Activated CD4-positive, CD25-positive, alpha-beta regulatory T cell (primary cell): ENCODE results near the gene ARSB.
"Not testable (repeated sequence)": the region's sequence is repeated elsewhere in the genome, so short reads cannot be mapped to it uniquely, and the experiment has no call there.

Experiments
- DNase-seq, 4 experiments: peaks; one replicate each; lab custom pipeline; 2025; lab: John Stamatoyannopoulos, UW

ARSB gene

DNA sequence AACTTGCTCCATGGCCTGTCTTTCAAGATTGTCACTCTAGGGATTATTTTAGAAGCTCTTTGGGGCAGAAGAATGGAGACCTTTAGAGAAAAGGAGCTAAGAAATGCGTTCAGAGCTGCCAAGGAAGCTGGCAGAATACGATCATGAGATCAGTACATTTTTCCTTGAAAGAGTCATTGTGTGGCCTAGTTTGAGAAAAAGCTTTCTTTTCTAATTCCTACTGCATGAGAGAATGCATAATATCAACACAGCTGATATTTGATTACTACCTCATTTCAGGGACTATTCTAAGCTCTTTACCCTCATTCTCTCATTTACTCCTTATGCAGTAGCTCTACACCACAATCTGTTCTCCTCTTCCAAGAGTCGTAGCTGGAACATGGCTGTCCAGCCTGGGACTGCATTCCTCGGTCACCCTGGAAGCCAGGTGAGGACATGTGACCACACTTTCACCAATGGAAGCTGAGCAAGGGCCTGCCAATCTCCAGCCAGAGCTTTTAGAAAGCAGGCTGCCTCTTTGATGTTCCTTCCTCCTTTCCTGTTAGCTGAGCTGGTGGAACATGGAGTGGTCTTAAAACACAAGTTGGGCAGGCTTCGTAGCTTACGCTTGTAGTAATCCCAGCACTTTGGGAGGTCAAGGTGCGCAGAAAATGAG is 237.3 kb downstream of the ARSB start:
- no peak for DNase-seq

- no peak for DNase-seq
These were observed 238.1 kb downstream of the ARSB start for GRCh38 chr5:78747055-78747454.

DNA sequence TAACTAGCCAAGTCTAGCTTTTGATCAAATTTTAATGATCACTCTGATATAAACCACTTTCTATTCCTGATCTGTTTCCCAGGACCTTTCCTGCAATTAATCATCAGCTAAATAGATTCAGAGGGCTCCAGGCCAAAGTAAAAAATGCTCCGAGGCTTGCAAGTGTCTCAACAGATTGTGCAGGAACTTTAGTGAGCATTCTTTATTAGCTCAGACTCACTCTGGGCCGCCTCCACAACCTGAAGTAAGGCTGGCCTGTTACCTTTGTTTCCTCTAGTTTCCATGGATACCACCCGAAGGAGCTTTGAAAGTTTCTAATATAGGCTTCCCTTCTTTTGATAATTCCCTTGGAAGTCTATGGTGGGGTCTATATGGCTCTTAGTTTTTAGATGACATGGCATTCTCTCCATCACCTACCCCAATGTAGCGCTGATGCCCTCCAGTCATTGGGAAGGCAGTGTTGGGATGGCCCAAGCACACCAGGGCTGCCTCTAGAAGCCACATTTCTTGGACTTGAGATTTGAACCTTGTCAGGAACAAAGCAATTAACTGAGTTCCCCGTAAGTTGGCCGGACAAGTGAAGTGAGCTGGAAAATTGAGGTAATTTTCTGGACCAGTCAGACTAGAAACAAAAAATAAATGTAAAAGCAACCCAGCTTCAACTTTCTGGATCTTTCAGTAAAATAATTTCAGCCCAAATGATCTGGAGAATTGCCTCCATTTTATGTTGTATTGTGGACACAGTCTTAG is 238.9 kb downstream of the ARSB start:
- no peak for DNase-seq

GRCh38 chr5:78744951-78745534 is 240.1 kb downstream of the ARSB start:
- no peak for DNase-seq

GRCh38 chr5:78741019-78741418 is 244.1 kb downstream of the ARSB start:
- DNase-seq = no peak

- DNase-seq = no peak
These were observed 246.3 kb downstream of the ARSB start for GRCh38 chr5:78738693-78739300.

DNA sequence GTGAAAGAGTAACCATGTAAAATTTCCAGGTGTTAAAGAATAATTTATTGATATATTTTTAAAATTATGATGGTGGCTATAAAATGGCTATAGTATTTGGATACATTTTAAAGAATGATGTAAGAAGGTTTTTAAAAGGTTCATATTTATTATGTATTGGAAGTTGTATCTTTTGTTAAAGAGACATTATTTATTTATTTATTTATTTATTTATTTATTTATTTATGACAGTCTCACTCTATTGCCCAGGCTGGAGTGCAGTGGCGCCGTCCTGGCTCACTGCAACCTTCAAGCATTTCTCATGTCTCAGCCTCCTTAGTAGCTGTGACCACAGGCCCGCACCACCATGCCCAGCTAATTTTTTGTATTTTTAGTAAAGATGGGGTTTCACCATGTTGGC is 247.0 kb downstream of the ARSB start:
- DNase-seq = no peak

DNA sequence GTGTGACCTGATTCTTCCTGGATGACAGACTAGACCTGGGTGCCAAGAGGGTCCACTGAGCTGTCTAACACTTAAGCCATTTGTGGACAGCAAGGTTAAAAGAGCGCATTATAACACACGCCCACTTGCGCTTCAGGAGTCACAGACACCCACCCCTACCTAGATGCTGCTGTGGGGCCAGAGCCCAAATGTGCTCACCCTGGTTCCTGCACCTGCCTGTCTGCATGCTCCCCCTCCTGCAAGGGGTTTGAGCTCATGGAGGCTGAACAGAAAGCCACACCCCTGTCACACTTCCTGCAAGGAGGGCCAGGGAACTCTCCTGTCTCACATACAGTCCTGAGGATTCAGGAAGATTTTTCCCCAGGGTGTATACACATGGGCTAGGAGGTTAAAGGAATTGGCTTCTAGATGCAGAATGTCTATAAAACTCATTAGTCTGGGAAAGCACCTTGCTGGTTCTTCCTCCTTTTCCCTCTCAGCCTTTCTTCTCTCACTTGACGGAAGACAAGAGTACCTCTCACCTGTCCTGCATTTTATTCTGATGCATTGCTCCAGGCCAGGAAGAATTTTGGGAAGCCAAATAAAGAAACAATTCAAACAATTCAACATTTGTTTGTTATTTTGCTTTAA is 249.2 kb downstream of the ARSB start:
- DNase-seq = no peak

GRCh38 chr5:78734950-78735349 is 250.2 kb downstream of the ARSB start:
- no peak for DNase-seq

DNA sequence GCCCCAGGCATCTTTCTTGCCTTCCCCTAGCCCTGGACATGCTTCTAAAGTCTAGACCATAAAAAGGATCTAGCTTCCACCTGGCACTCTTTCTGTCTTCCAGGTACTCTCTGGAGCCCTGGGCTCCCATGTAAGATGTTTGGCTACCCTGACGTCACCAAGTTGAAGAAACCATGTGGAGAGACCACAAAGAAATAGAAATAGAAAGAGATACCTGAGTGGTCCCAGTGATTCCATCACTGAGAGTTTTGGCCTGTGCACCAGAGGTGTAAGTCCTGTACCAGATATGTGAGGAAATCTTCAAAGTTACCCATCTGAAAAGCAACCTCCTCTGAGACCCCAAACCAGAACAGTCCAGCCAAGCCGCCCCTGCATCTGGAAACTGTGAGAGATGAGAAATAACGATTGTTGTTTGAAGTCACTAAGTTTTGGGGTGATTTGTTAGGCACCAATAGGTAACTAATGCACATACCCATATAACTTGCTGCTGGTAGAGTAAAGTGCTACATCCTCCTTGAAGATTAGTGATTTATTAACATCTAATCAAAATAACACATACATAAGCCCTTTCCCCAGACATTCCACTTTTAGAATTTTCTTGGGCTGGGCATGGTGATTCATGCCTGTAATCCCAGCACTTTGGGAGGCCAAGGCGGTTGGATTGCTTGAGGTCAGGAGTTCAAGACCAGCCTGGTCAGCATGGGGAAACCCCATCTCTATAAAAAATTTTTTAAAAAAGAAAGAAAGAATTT is 250.8 kb downstream of the ARSB start:
- DNase-seq = no peak

GRCh38 chr5:78732721-78733120 is 252.4 kb downstream of the ARSB start:
- not testable (repeated sequence) for DNase-seq

DNA sequence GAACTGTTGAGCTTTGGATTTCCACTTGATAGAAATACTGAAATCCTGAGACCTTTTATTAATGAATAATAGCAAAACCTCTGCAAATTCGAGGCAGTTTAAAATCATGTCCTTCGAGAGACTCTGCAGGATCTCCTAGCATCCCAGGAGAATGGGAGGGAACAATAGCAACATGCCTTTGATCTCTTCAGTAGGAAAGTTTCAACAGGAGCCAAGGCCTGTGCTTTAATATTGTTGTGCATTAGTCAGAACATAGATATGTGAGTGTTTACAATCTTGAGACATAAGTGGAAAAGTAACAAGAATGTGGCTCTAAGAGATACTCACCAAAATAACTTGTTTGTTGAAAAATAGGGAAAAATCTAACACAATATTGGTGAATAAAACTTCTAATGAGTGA is 253.2 kb downstream of the ARSB start:
- DNase-seq = no peak

DNA sequence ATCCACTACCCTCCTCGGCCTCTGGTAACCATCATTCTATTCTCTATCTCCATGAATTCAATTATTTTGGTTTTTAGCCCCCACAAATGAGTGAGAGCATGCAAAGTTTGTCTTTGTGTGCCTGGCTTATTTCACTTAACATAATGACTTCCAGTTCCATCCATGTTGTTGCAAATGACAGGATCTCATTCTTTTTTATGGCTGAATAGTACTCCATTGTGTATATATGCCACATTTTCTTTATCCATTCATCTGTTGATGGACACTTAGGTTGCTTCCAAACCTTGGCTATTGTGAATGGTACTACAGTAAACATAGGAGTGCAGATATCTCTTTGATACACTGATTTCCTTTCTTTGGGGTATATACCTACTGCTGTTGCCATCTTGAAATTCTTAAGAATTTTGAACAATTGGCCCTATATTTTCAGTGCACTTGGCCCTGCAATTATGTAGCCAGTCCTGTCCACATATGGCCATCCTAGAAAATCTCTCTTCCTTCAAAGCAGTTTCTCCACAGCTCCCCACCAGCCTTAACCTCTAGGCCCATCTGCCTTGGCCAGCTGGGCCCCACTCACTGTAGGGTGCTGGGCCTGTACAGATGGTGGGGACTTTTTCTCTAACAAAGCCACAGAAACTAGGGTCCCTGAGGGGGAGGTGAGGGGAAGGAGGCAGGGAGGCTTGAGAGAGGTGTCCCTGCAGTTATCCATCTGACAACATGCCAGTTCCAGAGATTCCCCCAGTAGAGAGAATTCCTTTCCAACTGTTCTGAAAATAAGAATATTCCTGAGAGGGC is 254.6 kb downstream of the ARSB start:
- no peak for DNase-seq

- DNase-seq = no peak
These were observed 257.0 kb downstream of the ARSB start for GRCh38 chr5:78727786-78728761.
